HS-5 (cell line): ENCODE results near the gene ZIC2.

Experiments
- DNase-seq: peaks from one replicate; pipeline ENCODE4 v3.0.0-alpha.2; 2012; ENCODE audit warnings: low read depth

ZIC2 gene

GRCh38 chr13:99986741-99987140 lies 5.2 kb downstream of the ZIC2 start:
- no peak for DNase-seq

GRCh38 chr13:99987154-99988019 lies 5.8 kb downstream of the ZIC2 start:
- no peak for DNase-seq

GRCh38 chr13:99988529-99989275 lies 7.1 kb downstream of the ZIC2 start:
- DNase-seq, result no peak

- no peak for DNase-seq
Observed at GRCh38 chr13:99989276-99990125, 7.9 kb downstream of the ZIC2 start.

GRCh38 chr13:99990126-99990977 lies 8.8 kb downstream of the ZIC2 start:
- no peak for DNase-seq

- DNase-seq, result no peak
Observed at GRCh38 chr13:99991013-99991827, 9.6 kb downstream of the ZIC2 start.

GRCh38 chr13:99991828-99992775 lies 10.5 kb downstream of the ZIC2 start:
- no peak for DNase-seq

GRCh38 chr13:99992949-99993351 lies 11.4 kb downstream of the ZIC2 start:
- DNase-seq, result no peak

- DNase-seq, result no peak
Observed at GRCh38 chr13:99993660-99994637, 12.4 kb downstream of the ZIC2 start.

GRCh38 chr13:99994638-99995020 lies 13.0 kb downstream of the ZIC2 start:
- no peak for DNase-seq

- no peak for DNase-seq
Observed at GRCh38 chr13:99995104-99995588, 13.6 kb downstream of the ZIC2 start.

- DNase-seq, result no peak
Observed at GRCh38 chr13:99995589-99996380, 14.2 kb downstream of the ZIC2 start.

GRCh38 chr13:99996381-99996973 lies 14.9 kb downstream of the ZIC2 start:
- no peak for DNase-seq

- DNase-seq, result no peak
Observed at GRCh38 chr13:99997702-99998214, 16.2 kb downstream of the ZIC2 start.

- no peak for DNase-seq
Observed at GRCh38 chr13:99998261-99998660, 16.7 kb downstream of the ZIC2 start.

- no peak for DNase-seq
Observed at GRCh38 chr13:100014621-100015020, 33.0 kb downstream of the ZIC2 start.
